Measurements from ENCODE around the gene LDAH.

LDAH gene

GRCh38 chr2:20666005-20666303 lies 156.9 kb downstream of the LDAH start:
- no peak for DNase-seq

- DNase-seq: no peak
Measured at GRCh38 chr2:20665243-20666004, 157.5 kb downstream of the LDAH start.

GRCh38 chr2:20664431-20665242 lies 158.3 kb downstream of the LDAH start:
- no peak for DNase-seq

- no peak for DNase-seq
Measured at GRCh38 chr2:20664071-20664390, 158.9 kb downstream of the LDAH start.

- no peak for DNase-seq
Measured at GRCh38 chr2:20663196-20664070, 159.5 kb downstream of the LDAH start.

- DNase-seq: no peak
Measured at GRCh38 chr2:20662308-20662937, 160.5 kb downstream of the LDAH start.

GRCh38 chr2:20661421-20662307 lies 161.2 kb downstream of the LDAH start:
- no peak for DNase-seq

- DNase-seq: no peak
Measured at GRCh38 chr2:20660506-20661420, 162.1 kb downstream of the LDAH start.

GRCh38 chr2:20657522-20658235 lies 165.2 kb downstream of the LDAH start:
- no peak for DNase-seq

GRCh38 chr2:20656561-20656960 lies 166.3 kb downstream of the LDAH start:
- no peak for DNase-seq

- no peak for DNase-seq
Measured at GRCh38 chr2:20654535-20654813, 168.4 kb downstream of the LDAH start.

- DNase-seq: no peak
Measured at GRCh38 chr2:20653695-20654534, 169.0 kb downstream of the LDAH start.

- no peak for DNase-seq
Measured at GRCh38 chr2:20652673-20653575, 170.0 kb downstream of the LDAH start.

GRCh38 chr2:20652141-20652540 lies 170.8 kb downstream of the LDAH start:
- no peak for DNase-seq

GRCh38 chr2:20651731-20652099 lies 171.2 kb downstream of the LDAH start:
- DNase-seq: no peak

GRCh38 chr2:20650877-20651730 lies 171.8 kb downstream of the LDAH start, which contains the start of gene HS1BP3:
HS1BP3 (minus strand) TSS chr2:20651098; CDS start chr2:20651063, 35 bp downstream.
- peak; percentile 44 for DNase-seq

GRCh38 chr2:20650393-20650876 lies 172.5 kb downstream of the LDAH start:
- DNase-seq: peak; percentile 21

Data from NCI-H1092 (cell line).